Measurements from ENCODE around the gene ZBTB11.

DNA sequence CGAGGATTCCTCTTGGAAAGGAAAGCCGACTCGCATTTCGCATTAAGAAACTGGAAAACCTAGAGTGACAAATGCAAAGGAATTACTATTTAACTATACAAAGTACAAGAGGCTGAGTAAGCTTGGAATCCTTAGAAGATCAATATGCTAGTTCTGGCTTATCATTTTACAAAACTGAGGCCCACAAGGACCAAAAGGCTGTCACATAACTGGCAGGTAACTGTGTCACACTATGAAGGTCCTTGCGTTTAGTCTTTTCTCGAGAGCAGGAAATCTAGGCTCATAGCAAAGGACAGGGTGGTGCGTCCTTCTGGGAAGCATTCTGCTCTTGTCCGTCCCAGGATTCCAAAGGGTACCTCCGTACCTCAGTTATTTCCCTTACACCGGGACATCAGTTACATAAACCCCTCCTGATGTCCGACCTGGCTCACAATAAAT lies 9.0 kb upstream of the ZBTB11 start:
- TF ChIP-seq, protein P1, sequence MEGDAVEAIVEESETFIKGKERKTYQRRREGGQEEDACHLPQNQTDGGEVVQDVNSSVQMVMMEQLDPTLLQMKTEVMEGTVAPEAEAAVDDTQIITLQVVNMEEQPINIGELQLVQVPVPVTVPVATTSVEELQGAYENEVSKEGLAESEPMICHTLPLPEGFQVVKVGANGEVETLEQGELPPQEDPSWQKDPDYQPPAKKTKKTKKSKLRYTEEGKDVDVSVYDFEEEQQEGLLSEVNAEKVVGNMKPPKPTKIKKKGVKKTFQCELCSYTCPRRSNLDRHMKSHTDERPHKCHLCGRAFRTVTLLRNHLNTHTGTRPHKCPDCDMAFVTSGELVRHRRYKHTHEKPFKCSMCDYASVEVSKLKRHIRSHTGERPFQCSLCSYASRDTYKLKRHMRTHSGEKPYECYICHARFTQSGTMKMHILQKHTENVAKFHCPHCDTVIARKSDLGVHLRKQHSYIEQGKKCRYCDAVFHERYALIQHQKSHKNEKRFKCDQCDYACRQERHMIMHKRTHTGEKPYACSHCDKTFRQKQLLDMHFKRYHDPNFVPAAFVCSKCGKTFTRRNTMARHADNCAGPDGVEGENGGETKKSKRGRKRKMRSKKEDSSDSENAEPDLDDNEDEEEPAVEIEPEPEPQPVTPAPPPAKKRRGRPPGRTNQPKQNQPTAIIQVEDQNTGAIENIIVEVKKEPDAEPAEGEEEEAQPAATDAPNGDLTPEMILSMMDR (IDR thresholded peaks at IDR 0.05 in 8 of 11, conservative IDR thresholded peaks at IDR 0.05 in 3 of 11): no peak
- no peak for TF ChIP-seq POLR2A (IDR thresholded peaks at IDR 0.05)
